Measurements from ENCODE around the gene B3GAT2.
A peak's percentile ranks its signal among the peaks of the same experiment; 100 is the strongest.

Gene B3GAT2

DNA sequence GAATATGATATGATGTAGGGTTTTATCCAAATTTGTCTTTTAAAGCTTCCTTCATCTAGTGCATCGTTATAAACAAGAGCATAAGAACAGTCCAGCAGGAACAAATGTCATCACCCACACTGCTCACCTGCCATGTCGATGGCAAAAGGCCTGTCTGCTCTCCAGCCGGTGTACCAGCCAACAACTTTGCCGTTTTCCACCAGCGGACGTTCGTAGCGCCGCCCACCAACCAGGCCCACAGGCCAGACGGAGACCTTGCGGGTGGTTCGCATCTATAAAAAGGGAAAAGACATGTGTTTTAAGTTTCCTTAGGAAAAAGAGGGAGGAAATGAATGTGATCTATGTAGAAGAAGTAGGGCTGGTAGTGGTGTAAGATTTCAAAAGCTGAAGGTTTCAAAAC is 62.9 kb downstream of the B3GAT2 start:
- DNase-seq: no peak

- DNase-seq: no peak
Measured at GRCh38 chr6:70889270-70889669, 67.6 kb downstream of the B3GAT2 start.

- DNase-seq: no peak
Measured at GRCh38 chr6:70886661-70887060, 70.2 kb downstream of the B3GAT2 start.

- DNase-seq: no peak
Measured at GRCh38 chr6:70886071-70886470, 70.8 kb downstream of the B3GAT2 start.

GRCh38 chr6:70884074-70884983 is 72.5 kb downstream of the B3GAT2 start:
- DNase-seq: peak; percentile 61 to 68

DNA sequence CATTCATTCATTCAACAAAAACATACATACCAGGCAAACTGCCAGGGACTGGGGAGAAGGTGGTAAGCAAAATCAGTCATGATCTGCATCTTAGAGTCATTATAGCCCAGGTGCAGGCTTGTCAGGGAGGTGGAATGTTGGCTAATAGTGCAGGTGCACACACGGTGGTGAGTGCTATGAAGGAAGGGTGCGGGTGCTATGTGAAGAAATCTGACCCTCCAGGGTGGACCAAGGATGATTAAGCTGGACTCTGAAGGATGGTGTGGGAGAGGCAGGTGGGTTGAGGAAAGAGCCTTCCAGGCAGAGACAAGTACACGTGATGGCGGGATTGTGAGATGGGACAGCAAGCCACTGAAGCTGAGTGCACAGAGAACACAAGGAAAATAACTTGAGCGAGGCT is 77.4 kb downstream of the B3GAT2 start:
- DNase-seq: no peak

- peak in 1 of 2 experiments; percentile 34 for DNase-seq
Measured at GRCh38 chr6:70874181-70874913, 82.5 kb downstream of the B3GAT2 start.

- no peak for DNase-seq
Measured at GRCh38 chr6:70872469-70872868, 84.4 kb downstream of the B3GAT2 start.

DNA sequence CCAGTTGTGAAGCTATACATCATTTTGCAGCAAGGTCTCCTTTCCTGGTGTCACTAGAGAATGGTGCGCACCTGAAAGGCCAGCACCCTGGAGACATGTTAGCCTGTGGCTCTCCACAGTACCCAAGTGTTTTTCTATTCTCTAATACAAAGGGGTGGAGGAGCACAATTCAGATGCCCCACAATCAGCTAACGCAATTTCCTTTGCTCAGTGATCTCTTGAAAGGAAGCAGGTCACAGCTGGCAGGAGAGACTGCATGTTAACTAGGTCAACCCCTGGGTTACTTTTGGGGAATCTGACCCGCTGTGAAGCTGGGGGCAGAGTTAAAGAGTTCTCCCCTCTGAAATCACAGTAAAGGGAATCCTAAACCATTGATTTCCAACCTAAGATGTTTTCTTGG is 92.5 kb downstream of the B3GAT2 start:
- no peak for DNase-seq

DNA sequence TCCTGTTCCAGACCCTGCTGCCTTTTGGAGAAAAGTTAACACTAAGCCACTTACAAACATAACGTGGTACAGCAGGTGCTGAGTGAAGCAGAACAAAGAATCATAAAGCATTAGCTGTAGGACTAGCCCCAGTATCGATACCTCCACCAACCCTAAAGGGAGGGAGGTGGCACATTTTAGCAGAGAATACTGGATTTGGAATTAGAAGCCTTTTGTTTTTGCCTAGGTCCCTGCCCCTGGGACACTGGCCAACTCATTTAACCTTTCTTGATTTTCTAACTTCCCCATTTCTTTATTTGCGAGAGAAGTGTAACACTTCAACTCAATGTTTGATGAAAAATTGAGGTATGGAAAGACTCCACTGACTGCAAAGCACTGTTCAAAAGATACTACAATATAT is 93.5 kb downstream of the B3GAT2 start:
- peak in 1 of 2 experiments; percentile 3 for DNase-seq

GRCh38 chr6:70860920-70861319 is 95.9 kb downstream of the B3GAT2 start:
- no peak for DNase-seq

GRCh38 chr6:70860045-70860444 is 96.8 kb downstream of the B3GAT2 start:
- DNase-seq: peak in 1 of 2 experiments; percentile 1

DNA sequence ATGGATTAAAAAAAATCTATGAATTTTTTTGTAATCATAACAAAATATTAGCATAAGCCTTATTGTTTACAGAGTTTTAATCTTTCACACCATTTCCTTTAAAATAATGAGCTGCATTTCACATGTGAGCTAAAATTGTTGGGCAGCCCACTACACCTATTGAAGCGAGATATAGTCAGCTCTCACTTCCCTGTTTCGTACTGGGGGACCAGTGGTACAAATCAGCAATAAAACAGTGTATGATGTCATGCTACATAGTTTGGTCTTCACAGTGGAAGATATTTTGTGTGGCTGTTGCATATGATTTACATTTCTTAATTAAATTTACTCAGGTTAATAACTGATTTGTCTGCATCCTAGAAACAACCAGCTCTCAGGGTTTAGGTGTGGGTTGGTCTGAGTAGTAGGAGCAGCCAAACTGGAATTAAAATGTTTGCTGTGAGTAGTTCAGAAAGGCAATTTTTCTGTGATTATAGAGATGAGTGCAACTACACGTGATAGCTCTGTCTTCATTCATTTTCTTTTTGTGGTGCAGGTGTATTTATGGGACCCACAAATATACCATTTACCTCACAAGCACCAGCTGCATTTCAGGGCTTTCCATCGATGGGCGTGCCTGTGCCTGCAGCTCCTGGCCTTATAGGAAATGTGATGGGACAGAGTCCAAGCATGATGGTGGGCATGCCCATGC is 99.3 kb downstream of the B3GAT2 start:
- peak in 1 of 2 experiments; percentile 46 for DNase-seq

DNA sequence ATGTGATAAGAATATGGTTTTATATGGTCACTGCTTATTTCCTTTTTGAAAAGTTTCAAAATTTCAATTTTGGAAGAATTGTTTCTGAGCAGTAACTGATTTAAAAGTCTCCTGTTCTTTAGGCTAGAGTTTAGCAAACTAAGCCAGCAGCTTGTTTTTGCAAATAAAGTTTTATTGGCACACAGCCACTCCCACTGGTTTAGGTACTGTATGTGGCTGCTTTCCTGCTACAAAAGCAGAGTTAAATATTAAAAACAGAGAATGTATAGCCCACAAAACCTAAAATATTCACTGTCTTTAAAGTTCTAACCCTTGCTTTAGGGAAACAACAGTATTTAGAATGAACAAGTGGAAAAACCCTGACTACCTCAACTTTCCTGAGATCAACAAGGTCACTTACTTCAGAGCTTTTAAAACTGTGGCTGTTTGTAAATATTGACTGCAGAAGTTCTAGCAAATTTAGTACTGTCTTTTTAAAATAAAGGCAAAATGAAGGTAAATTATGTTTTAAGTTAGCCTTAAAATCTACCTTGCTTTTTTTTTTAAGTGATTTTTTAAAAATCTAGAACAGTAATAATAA is 104.1 kb downstream of the B3GAT2 start:
- no peak for DNase-seq

- no peak for DNase-seq
Measured at GRCh38 chr6:70849348-70850069, 107.4 kb downstream of the B3GAT2 start.

GRCh38 chr6:70847106-70848084 is 109.5 kb downstream of the B3GAT2 start:
- peak in 1 of 2 experiments; percentile 7 for DNase-seq

- DNase-seq: peak; percentile 30 to 79
Measured at GRCh38 chr6:70846207-70846835, 110.5 kb downstream of the B3GAT2 start.

GRCh38 chr6:70844301-70844700 is 112.6 kb downstream of the B3GAT2 start:
- DNase-seq: no peak

- no peak for DNase-seq
Measured at GRCh38 chr6:70843328-70843918, 113.4 kb downstream of the B3GAT2 start.

- no peak for DNase-seq
Measured at GRCh38 chr6:70842541-70842940, 114.3 kb downstream of the B3GAT2 start.

All from NCI-H2081 (cell line).